ENCODE data around the gene DTX1. TPM values are rescaled to one million over a fixed set of nuclear protein-coding genes. Genes with fewer than 3 reads are reported as not detected.

DTX1 gene
- total and polyA plus RNA-seq, 8 donors, result 0.43 to 6.2 (median 1.9) TPM

GRCh38 chr12:113099364-113099763 is 42.8 kb downstream of the DTX1 start:
- H3K27me3 ChIP-seq, result peaks cover 0 to 35% (median 6%) of the 10 kb centered on the region in 3 donors
- H3K36me3 ChIP-seq, result no peaks in the 10 kb centered on the region
- no peak for DNase-seq
- intact Hi-C loops (cut with DNase I; ENCODE audit: low total_unique reads), result loop anchor here (5.0 kb wide), 1 partner anchor 52 kb away; no protein-coding TSS in a partner anchor
- no peak overlapping the region for H3K4me3 ChIP-seq
- TF ChIP-seq POLR2AphosphoS5 (IDR thresholded peaks at IDR 0.05) (no peak), EP300 (IDR thresholded peaks at IDR 0.05) (no peak), CTCF (IDR thresholded peaks at IDR 0.05) (no peak), POLR2A (IDR thresholded peaks at IDR 0.05) (no peak)
- peaks cover 0 to 22% (median 16%) of the 10 kb centered on the region in 4 donors for H3K4me1 ChIP-seq
- no peaks in the 10 kb centered on the region for H3K9me3 ChIP-seq
- H3K27ac ChIP-seq, result no peak overlapping the region

GRCh38 chr12:113099764-113100163 is 43.2 kb downstream of the DTX1 start:
- 69 to 89% (median 86%) methylated on average over 10 to 12 of the region's 12 CpGs for WGBS, 5 donors
- intact Hi-C loops (cut with DNase I; ENCODE audit: low total_unique reads), result loop anchor here (5.0 kb wide), 1 partner anchor 52 kb away; no protein-coding TSS in a partner anchor
- TF ChIP-seq POLR2A (IDR thresholded peaks at IDR 0.05) (no peak), POLR2AphosphoS5 (IDR thresholded peaks at IDR 0.05) (no peak), EP300 (IDR thresholded peaks at IDR 0.05) (no peak), CTCF (IDR thresholded peaks at IDR 0.05) (no peak)
- Histone ChIP-seq H3K9me3 (no peaks in the 10 kb centered on the region), H3K4me1 (peaks cover 0 to 22% (median 16%) of the 10 kb centered on the region in 4 donors), H3K4me3 (no peak overlapping the region), H3K36me3 (peaks cover 0 to under 1% (median 0%) of the 10 kb centered on the region in 4 donors), H3K27me3 (peaks cover 0 to 38% (median 6%) of the 10 kb centered on the region in 3 donors), H3K27ac (no peak overlapping the region)
- DNase-seq, result no peak

GRCh38 chr12:113101751-113102150 is 45.2 kb downstream of the DTX1 start:
- peaks cover 0 to 51% (median 6%) of the 10 kb centered on the region in 3 donors for H3K27me3 ChIP-seq
- intact Hi-C loops (cut with DNase I; ENCODE audit: low total_unique reads), result no loop called here
- no peak overlapping the region for H3K27ac ChIP-seq
- TF ChIP-seq POLR2AphosphoS5 (IDR thresholded peaks at IDR 0.05) (no peak), CTCF (IDR thresholded peaks at IDR 0.05) (no peak), EP300 (IDR thresholded peaks at IDR 0.05) (no peak), POLR2A (IDR thresholded peaks at IDR 0.05) (no peak)
- no peak for DNase-seq
- H3K4me1 ChIP-seq, result peaks cover 0 to 22% (median 16%) of the 10 kb centered on the region in 4 donors
- peaks cover 0 to 6% (median 0%) of the 10 kb centered on the region in 4 donors for H3K36me3 ChIP-seq
- no peak overlapping the region for H3K4me3 ChIP-seq
- H3K9me3 ChIP-seq, result no peaks in the 10 kb centered on the region
- WGBS, 5 donors, result 63 to 83% (median 81%) methylated on average over 9 to 10 of the region's 10 CpGs

- no peak for DNase-seq
- TF ChIP-seq POLR2AphosphoS5 (IDR thresholded peaks at IDR 0.05) (no peak), POLR2A (IDR thresholded peaks at IDR 0.05) (no peak), EP300 (IDR thresholded peaks at IDR 0.05) (no peak), CTCF (IDR thresholded peaks at IDR 0.05) (no peak)
- intact Hi-C loops (cut with DNase I; ENCODE audit: low total_unique reads), result no loop called here
These were observed 46.3 kb downstream of the DTX1 start for GRCh38 chr12:113102811-113103210.

More at GRCh38 chr12:113102811-113103210, 46.3 kb downstream of the DTX1 start:
- H3K4me1 ChIP-seq, result peaks cover 0 to 19% (median 16%) of the 10 kb centered on the region in 4 donors
- 85 to 89% (median 85%) methylated on average over 5 of the region's 5 CpGs for WGBS, 5 donors
- H3K4me3 ChIP-seq, result no peak overlapping the region
- peaks cover 0 to 8% (median 2%) of the 10 kb centered on the region in 4 donors for H3K36me3 ChIP-seq
- H3K27me3 ChIP-seq, result peaks cover 0 to 51% (median 6%) of the 10 kb centered on the region in 3 donors
- H3K27ac ChIP-seq, result no peak overlapping the region
- no peaks in the 10 kb centered on the region for H3K9me3 ChIP-seq

All from stomach (tissue), 9 donors.